ENCODE results near the gene CLEC9A. TPM values are rescaled to one million over a fixed set of nuclear protein-coding genes. Genes with fewer than 3 reads are reported as not detected.

CLEC9A gene
- total and polyA plus RNA-seq, 2 donors (not counting 3 experiments of a cell fraction or from before 2014, with no cell fraction given) = not detected

- H3K9me1 ChIP-seq (replicated peaks; ENCODE audit: control insufficient read depth, extremely low read depth, insufficient read depth, low read length) = no peaks in the 10 kb centered on the region
- intact Hi-C loops (cut with micrococcal nuclease) (no loop called here), dilution Hi-C loops (cut with MboI; ENCODE audit: extremely low pct_ligation_motif_present, low sequenced_read_pairs) (no loop called here)
- no peaks in the 10 kb centered on the region for H3K79me2 ChIP-seq (ENCODE audit: control insufficient read depth, insufficient read depth, low read length)
- H3K36me3 ChIP-seq (ENCODE audit: control insufficient read depth in 2 of 2, extremely low read depth in 1 of 2, insufficient read depth in 2 of 2, low read length in 2 of 2) = no peaks in the 10 kb centered on the region
- POLR2A ChIA-PET = no interaction called here
- TF ChIP-seq EZH2 (IDR thresholded peaks at IDR 0.05; ENCODE audit: borderline replicate concordance, low read depth, low read length, severe bottlenecking) (no peak), FOS (IDR thresholded peaks at IDR 0.05; ENCODE audit: borderline replicate concordance, insufficient read depth, low read length) (no peak), POLR2AphosphoS5 (IDR thresholded peaks at IDR 0.05; ENCODE audit: insufficient read depth, low read depth, low read length) (no peak), GATA2 (IDR thresholded peaks at IDR 0.05; ENCODE audit: insufficient read depth, insufficient read length, low read depth, low read length) (no peak), CTCF (IDR thresholded peaks at IDR 0.05; ENCODE audit: extremely low read depth in 1 of 2, insufficient read depth in 1 of 2, low read depth in 1 of 2, low read length in 2 of 2) (no peak), JUN (IDR thresholded peaks at IDR 0.05; ENCODE audit: borderline replicate concordance, insufficient read depth, insufficient read length, low read depth) (no peak), MYC (IDR thresholded peaks at IDR 0.05; ENCODE audit: low read depth, low read length) (no peak), MAX (IDR thresholded peaks at IDR 0.05; ENCODE audit: insufficient read depth, insufficient read length) (no peak), POLR2A (IDR thresholded peaks at IDR 0.05; ENCODE audit: low read depth, low read length) (no peak)
- CTCF ChIA-PET = interaction anchor here (1.0 to 2.0 kb wide), 2 partner anchors 10 to 95 kb away, joined by 3 to 6 read pairs; no protein-coding TSS in a partner anchor
- FAIRE-seq (no peak), DNase-seq (ENCODE audit: low read depth, low spot score) (no peak)
- no peak overlapping the region for H3K9ac ChIP-seq (replicated peaks; ENCODE audit: extremely low read depth, insufficient read depth, low read length)
- no TSS peak for BruUV-seq (replicated peaks)
- peak overlapping the region; percentile 39 for H2AFZ ChIP-seq (ENCODE audit: low read depth, low read length)
- H4K20me1 ChIP-seq (replicated peaks; ENCODE audit: control insufficient read depth, extremely low read depth, insufficient read depth, low read length) = no peaks in the 10 kb centered on the region
- H3K4me3 ChIP-seq (replicated peaks in 1 of 3; ENCODE audit: insufficient read depth in 1 of 3, low read depth in 1 of 3, low read length in 3 of 3) = no peak overlapping the region
- H3K27ac ChIP-seq (ENCODE audit: insufficient read depth, low read depth, low read length) = no peak overlapping the region
- no peaks in the 10 kb centered on the region for H3K9me3 ChIP-seq (replicated peaks; ENCODE audit: control insufficient read depth, insufficient read depth, low read length)
- H3K4me1 ChIP-seq (ENCODE audit: control insufficient read depth, extremely low read depth, insufficient read depth, low read length) = no peaks in the 10 kb centered on the region
- H3K4me2 ChIP-seq (ENCODE audit: insufficient read depth, low read length) = no peak overlapping the region
- no peaks in the 10 kb centered on the region for H3K27me3 ChIP-seq (ENCODE audit: control insufficient read depth in 2 of 2, insufficient read depth in 2 of 2, low read length in 2 of 2)
These were observed 27.9 kb downstream of the CLEC9A start for GRCh38 chr12:10058387-10058786.

Data from endothelial cell of umbilical vein (primary cell).